Prostate gland (tissue), 2 donors: Measurements from ENCODE around the gene COMMD4.

Source experiments
- POLR2A ChIP-seq: fragments of 450-650 bp; IDR thresholded peaks from one replicate; pipeline ENCODE4 v1.6.1; 2016; ENCODE audit warnings: antibody characterized with exemption, mild to moderate bottlenecking
- TF ChIP-seq, protein P1 (sequence below), 4 experiments: fragments of 200-600 bp in 2 of 4; fragments of 450-650 bp in 2 of 4; sonication (generic) in 2 of 4; IDR thresholded peaks; 1 replicate in 3 of 4; 2 replicates in 1 of 4; pipeline ENCODE4 v1.5.1; 2016 to 2019; ENCODE audit warnings: antibody characterized with exemption in 4 of 4, mild to moderate bottlenecking in 2 of 4, moderate library complexity in 2 of 4

DNA sequence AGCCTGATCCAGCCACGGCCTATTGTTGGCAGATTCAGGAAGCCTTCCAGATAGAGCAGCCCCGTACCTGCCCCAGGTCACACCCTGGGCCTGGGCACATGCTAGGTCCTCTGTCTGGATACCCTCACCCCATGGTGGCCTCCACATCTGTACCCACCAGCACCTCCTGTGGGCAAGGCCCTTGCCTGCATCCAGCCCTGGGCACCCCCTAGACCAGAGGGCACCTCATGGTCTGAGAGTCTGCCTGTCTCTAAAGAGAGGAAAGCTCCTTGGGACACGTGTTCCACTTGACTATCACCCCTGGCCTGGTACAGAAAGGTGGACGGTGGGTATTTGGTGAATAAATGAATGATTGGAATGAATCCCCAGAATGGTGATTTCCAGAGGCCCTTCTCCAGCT, 8.9 kb upstream of the COMMD4 start:
- TF ChIP-seq, protein P1, sequence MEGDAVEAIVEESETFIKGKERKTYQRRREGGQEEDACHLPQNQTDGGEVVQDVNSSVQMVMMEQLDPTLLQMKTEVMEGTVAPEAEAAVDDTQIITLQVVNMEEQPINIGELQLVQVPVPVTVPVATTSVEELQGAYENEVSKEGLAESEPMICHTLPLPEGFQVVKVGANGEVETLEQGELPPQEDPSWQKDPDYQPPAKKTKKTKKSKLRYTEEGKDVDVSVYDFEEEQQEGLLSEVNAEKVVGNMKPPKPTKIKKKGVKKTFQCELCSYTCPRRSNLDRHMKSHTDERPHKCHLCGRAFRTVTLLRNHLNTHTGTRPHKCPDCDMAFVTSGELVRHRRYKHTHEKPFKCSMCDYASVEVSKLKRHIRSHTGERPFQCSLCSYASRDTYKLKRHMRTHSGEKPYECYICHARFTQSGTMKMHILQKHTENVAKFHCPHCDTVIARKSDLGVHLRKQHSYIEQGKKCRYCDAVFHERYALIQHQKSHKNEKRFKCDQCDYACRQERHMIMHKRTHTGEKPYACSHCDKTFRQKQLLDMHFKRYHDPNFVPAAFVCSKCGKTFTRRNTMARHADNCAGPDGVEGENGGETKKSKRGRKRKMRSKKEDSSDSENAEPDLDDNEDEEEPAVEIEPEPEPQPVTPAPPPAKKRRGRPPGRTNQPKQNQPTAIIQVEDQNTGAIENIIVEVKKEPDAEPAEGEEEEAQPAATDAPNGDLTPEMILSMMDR (IDR thresholded peaks at IDR 0.05) = no peak
- no peak for TF ChIP-seq POLR2A
